HEK293 (cell line): ENCODE data around the gene RNF10.

Experiments
- CTCF ChIA-PET: fragments of 350-600 bp; formaldehyde crosslinking; extraction: SDS; loops from one replicate; lab custom pipeline; 2021; ENCODE audit warnings: antibody characterized with exemption; lab: Yijun Ruan, JAX
- POLR2A ChIA-PET: fragments of 300-600 bp; formaldehyde crosslinking; extraction: SDS; loops from one replicate; lab custom pipeline; 2020; ENCODE audit warnings: antibody characterized with exemption, inconsistent platforms; lab: Yijun Ruan, JAX
- H3K27ac ChIP-seq: fragments of 200-500 bp; sonication (Bioruptor generic); 2 replicates; pipeline ENCODE4 v1.5.1; 2014; ENCODE audit warnings: low read depth, low read length, control low read depth, inconsistent platforms; ENCODE audit errors: extremely low read depth
- H3K36me3 ChIP-seq, 2 experiments: fragments of 200-500 bp in 1 of 2; sonication (Bioruptor generic) in 1 of 2; 1 replicate in 1 of 2; 2 replicates in 1 of 2; pipeline ENCODE4 v1.5.1; 2014 to 2017; ENCODE audit warnings: inconsistent platforms in 2 of 2, low read length in 2 of 2; ENCODE audit not compliant: control insufficient read depth in 2 of 2, insufficient read depth in 1 of 2
- H3K4me1 ChIP-seq: fragments of 200-500 bp; sonication (Bioruptor generic); 2 replicates; pipeline ENCODE4 v1.5.1; 2014; ENCODE audit warnings: mild to moderate bottlenecking, low read length, inconsistent platforms; ENCODE audit not compliant: control insufficient read depth, insufficient read depth
- H3K4me3 ChIP-seq: 2 replicates; pipeline ENCODE4 v1.5.1; 2011; ENCODE audit warnings: low read depth, mild to moderate bottlenecking, control low read depth, low read length, moderate library complexity
- H3K9me3 ChIP-seq: fragments of 200-500 bp; sonication (Bioruptor generic); 2 replicates; pipeline ENCODE4 v1.5.1; 2014; ENCODE audit warnings: low read depth, low read length, inconsistent platforms; ENCODE audit not compliant: control insufficient read depth, insufficient read depth
- KLF7 ChIP-seq: fragments of 450-650 bp; formaldehyde crosslinking; IDR thresholded peaks from 2 replicates; pipeline ENCODE4 v1.5.1; 2016; ENCODE audit warnings: missing biosample characterization, missing genetic modification characterization, borderline replicate concordance
- KLF8 ChIP-seq: fragments of 450-650 bp; formaldehyde crosslinking; IDR thresholded peaks from 2 replicates; pipeline ENCODE4 v1.5.1; 2016; ENCODE audit warnings: missing biosample characterization, missing genetic modification characterization
- PATZ1 ChIP-seq: fragments of 450-650 bp; formaldehyde crosslinking; IDR thresholded peaks from 2 replicates; pipeline ENCODE4 v1.5.1; 2016; ENCODE audit warnings: missing biosample characterization, missing genetic modification characterization
- PBX3 ChIP-seq: sonication (generic); formaldehyde crosslinking; IDR thresholded peaks from 2 replicates; pipeline ENCODE4 v1.8.1; 2022; ENCODE audit warnings: mild to moderate bottlenecking, moderate library complexity, missing genetic modification reagents
- REST ChIP-seq: fragments of 450-650 bp; formaldehyde crosslinking; IDR thresholded peaks from 2 replicates; pipeline ENCODE4 v1.5.1; 2016; ENCODE audit warnings: missing biosample characterization, missing genetic modification characterization
- ZBTB20 ChIP-seq: fragments of 450-650 bp; formaldehyde crosslinking; IDR thresholded peaks from 2 replicates; pipeline ENCODE4 v1.5.1; 2016; ENCODE audit warnings: missing biosample characterization, missing genetic modification characterization
- ZBTB44 ChIP-seq: fragments of 450-650 bp; IDR thresholded peaks from 2 replicates; pipeline ENCODE4 v1.5.1; 2018; ENCODE audit warnings: missing biosample characterization, mild to moderate bottlenecking, missing genetic modification characterization
- ZBTB48 ChIP-seq: fragments of 450-650 bp; formaldehyde crosslinking; IDR thresholded peaks from 2 replicates; pipeline ENCODE4 v1.5.1; 2016; ENCODE audit warnings: missing biosample characterization, missing genetic modification characterization
- ZNF112 ChIP-seq: fragments of 450-650 bp; formaldehyde crosslinking; IDR thresholded peaks from 2 replicates; pipeline ENCODE4 v1.5.0; 2017; ENCODE audit warnings: missing biosample characterization, missing genetic modification characterization
- ZNF37A ChIP-seq: fragments of 450-650 bp; IDR thresholded peaks from 2 replicates; pipeline ENCODE4 v1.5.1; 2018; ENCODE audit warnings: missing biosample characterization, missing genetic modification characterization
- ZNF394 ChIP-seq: fragments of 450-650 bp; formaldehyde crosslinking; IDR thresholded peaks from 2 replicates; pipeline ENCODE4 v1.5.1; 2016; ENCODE audit warnings: missing biosample characterization, missing genetic modification characterization, mild to moderate bottlenecking, moderate library complexity, borderline replicate concordance
- ZNF664 ChIP-seq: fragments of 450-650 bp; formaldehyde crosslinking; IDR thresholded peaks from 2 replicates; pipeline ENCODE4 v1.5.1; 2016; ENCODE audit warnings: missing biosample characterization, missing genetic modification characterization
- ZNF692 ChIP-seq: fragments of 450-650 bp; formaldehyde crosslinking; IDR thresholded peaks from 2 replicates; pipeline ENCODE4 v1.5.1; 2016; ENCODE audit warnings: missing biosample characterization, missing genetic modification characterization
- ZNF76 ChIP-seq: fragments of 450-650 bp; formaldehyde crosslinking; IDR thresholded peaks from 2 replicates; pipeline ENCODE4; 2016; ENCODE audit warnings: low read depth, missing biosample characterization, missing genetic modification characterization, borderline replicate concordance
- ZNF843 ChIP-seq: fragments of 450-650 bp; formaldehyde crosslinking; IDR thresholded peaks from 2 replicates; pipeline ENCODE4 v1.5.1; 2016; ENCODE audit warnings: missing biosample characterization, missing genetic modification characterization
- ZXDB ChIP-seq: fragments of 450-650 bp; formaldehyde crosslinking; IDR thresholded peaks from 2 replicates; pipeline ENCODE4 v1.5.1; 2016; ENCODE audit warnings: missing biosample characterization, missing genetic modification characterization

Gene RNF10

GRCh38 chr12:120490833-120491512 lies 43.2 kb upstream of the RNF10 start:
- Histone ChIP-seq H3K36me3 (peaks cover 0 to 10% of the 10 kb centered on the region in 2 experiments; a peak in 1 of 3 replicates), H3K9me3 (no peaks in the 10 kb centered on the region), H3K27ac (no peak overlapping the region), H3K4me3 (no peak overlapping the region), H3K4me1 (peaks cover 3% of the 10 kb centered on the region; the same call in 1 of the 2 replicates)
- TF ChIP-seq ZXDB (tag by site-specific recombination) (no peak), ZNF664 (peak; percentile 65), ZNF37A (tag by site-specific recombination) (no peak)
- POLR2A ChIA-PET, result interaction anchor here (0.6 to 2.1 kb wide), 3 partner anchors 17 to 52 kb away, joined by 3 to 6 read pairs (median 5); partner anchors contain the start of gene SRSF9
- CTCF ChIA-PET, result interaction anchor here (0.5 to 2.1 kb wide), 3 partner anchors 18 to 1274 kb away, joined by 5 to 10 read pairs (median 7); no protein-coding TSS in a partner anchor

GRCh38 chr12:120495186-120495730 lies 38.9 kb upstream of the RNF10 start:
- H3K4me3 ChIP-seq, result peak overlapping the region; percentile 56
- H3K36me3 ChIP-seq, result peaks cover 0 to 31% of the 10 kb centered on the region in 2 experiments
- ChIA-PET POLR2A (interaction anchor here (0.6 to 3.0 kb wide), 19 partner anchors 9 to 291 kb away, joined by 3 to 38 read pairs (median 7); partner anchors contain the start of genes COQ5, POP5, SIRT4 and SRSF9), CTCF (interaction anchor here (0.8 to 1.4 kb wide), 4 partner anchors 25 to 81 kb away, joined by 3 to 5 read pairs (median 3); partner anchors contain the start of gene SRSF9)
- H3K9me3 ChIP-seq, result no peaks in the 10 kb centered on the region
- no peak overlapping the region for H3K27ac ChIP-seq
- H3K4me1 ChIP-seq, result peaks cover 3% of the 10 kb centered on the region; the same call in 1 of the 2 replicates
- TF ChIP-seq ZBTB48 (tag by site-specific recombination) (peak; percentile 60), PBX3 (CRISPR knock-in tag) (0 out of 2 replicates have a peak, but pooled peaks have one; percentile 3), ZBTB44 (tag by site-specific recombination) (no peak)
- TF ChIP-seq, all 188 proteins: peak for 2

GRCh38 chr12:120495731-120496412 lies 38.3 kb upstream of the RNF10 start, which contains the start of gene DYNLL1:
Gene DYNLL1, plus strand, starts transcription at chr12:120496113. Its CDS starts 309 bp downstream, at chr12:120496422.
- peaks cover 0 to 34% of the 10 kb centered on the region in 2 experiments for H3K36me3 ChIP-seq
- no peaks in the 10 kb centered on the region for H3K9me3 ChIP-seq
- peak within 1 kb of the TSS; percentile 66; the same call in 1 of the 2 replicates for H3K27ac ChIP-seq
- ChIA-PET CTCF (interaction anchor here (0.5 to 1.2 kb wide), 3 partner anchors 29 to 56 kb away, joined by 3 to 5 read pairs (median 3); no protein-coding TSS in a partner anchor), POLR2A (interaction anchor here (0.6 to 3.0 kb wide), 25 partner anchors 9 to 295 kb away, joined by 3 to 38 read pairs (median 7); partner anchors contain the start of genes COQ5, POP5, RPLP0 and SIRT4)
- peak within 1 kb of the TSS; percentile 83 for H3K4me3 ChIP-seq
- H3K4me1 ChIP-seq, result peaks cover 3% of the 10 kb centered on the region; the same call in 1 of the 2 replicates
- TF ChIP-seq ZNF394 (tag by site-specific recombination), result peak; percentile 76
- TF ChIP-seq ZBTB20 (tag by site-specific recombination), result no peak
- peak; percentile 70 for TF ChIP-seq KLF8 (tag by site-specific recombination)
- TF ChIP-seq ZNF692 (tag by site-specific recombination), result 0 out of 2 replicates have a peak, but pooled peaks have one; percentile 24
- TF ChIP-seq ZNF76 (tag by site-specific recombination), result peak; percentile 94
- TF ChIP-seq KLF7 (tag by site-specific recombination), result 0 out of 2 replicates have a peak, but pooled peaks have one; percentile 10
- 0 out of 2 replicates have a peak, but pooled peaks have one; percentile 32 for TF ChIP-seq ZNF843 (tag by site-specific recombination)
- TF ChIP-seq ZBTB48 (tag by site-specific recombination), result 0 out of 2 replicates have a peak, but pooled peaks have one; percentile 43
- no peak for TF ChIP-seq REST (tag by site-specific recombination)
- peak; percentile 78 for TF ChIP-seq PATZ1 (tag by site-specific recombination)
- TF ChIP-seq ZNF112 (tag by site-specific recombination), result no peak
